HepG2 (cell line): ENCODE data around the gene TP53TG5. TPM values are rescaled to one million over a fixed set of nuclear protein-coding genes. Genes with fewer than 3 reads are reported as not detected.

Experiments
- CSRNP2 ChIP-seq: sonication (generic); formaldehyde crosslinking; conservative IDR thresholded peaks from 2 replicates; pipeline ENCODE4 v1.8.0; 2022; ENCODE audit warnings: low read depth, missing genetic modification reagents
- CTCF ChIP-seq: sonication (generic); formaldehyde crosslinking; IDR thresholded peaks from 2 replicates; pipeline ENCODE4 v1.5.0; 2020; ENCODE audit warnings: mild to moderate bottlenecking, missing genetic modification reagents, moderate library complexity
- DNMT3B ChIP-seq: conservative IDR thresholded peaks from 2 replicates; pipeline ENCODE4 v1.6.1; 2016; ENCODE audit warnings: missing biosample characterization, control low read depth
- EP300 ChIP-seq, 3 experiments: sonication (generic) in 1 of 3; formaldehyde crosslinking in 1 of 3; IDR thresholded peaks; 2 replicates each; pipeline versions ENCODE4 v1.5.1 to v1.6.1; 2011 to 2020; ENCODE audit warnings: low read depth in 2 of 3, low read length in 2 of 3, borderline replicate concordance in 1 of 3, improper control_type of control experiment in 1 of 3, mild to moderate bottlenecking in 1 of 3, missing genetic modification reagents in 1 of 3, moderate library complexity in 1 of 3
- HMGA1 ChIP-seq: sonication (generic); formaldehyde crosslinking; conservative IDR thresholded peaks from 2 replicates; pipeline ENCODE4 v1.4.0; 2020; ENCODE audit warnings: missing genetic modification reagents
- MZF1 ChIP-seq: sonication (generic); formaldehyde crosslinking; IDR thresholded peaks from 2 replicates; pipeline ENCODE4 v1.8.1; 2023; ENCODE audit warnings: mild to moderate bottlenecking, missing genetic modification reagents, borderline replicate concordance
- PBX2 ChIP-seq: IDR thresholded peaks from 2 replicates; pipeline ENCODE4 v1.6.1; 2016; ENCODE audit warnings: control low read depth
- PBX3 ChIP-seq: sonication (generic); formaldehyde crosslinking; IDR thresholded peaks from 2 replicates; pipeline ENCODE4 v1.8.1; 2023; ENCODE audit warnings: missing genetic modification reagents, inconsistent platforms, borderline replicate concordance
- RBFOX2 ChIP-seq: fragments of 200-400 bp; formaldehyde crosslinking; IDR thresholded peaks from 2 replicates; pipeline ENCODE4 v1.6.1; 2017; ENCODE audit warnings: low read depth, mild to moderate bottlenecking, low read length
- SMAD3 ChIP-seq: sonication (generic); formaldehyde crosslinking; IDR thresholded peaks from 2 replicates; pipeline ENCODE4 v1.4.0; 2020; ENCODE audit warnings: missing genetic modification reagents
- SRSF1 ChIP-seq: fragments of 200-400 bp; formaldehyde crosslinking; optimal IDR thresholded peaks from 2 replicates; pipeline ENCODE3; 2017; ENCODE audit warnings: mild to moderate bottlenecking, low read depth, low read length, moderate library complexity
- SSRP1 ChIP-seq: IDR thresholded peaks from 2 replicates; pipeline ENCODE4 v1.6.1; 2016; ENCODE audit warnings: control low read depth
- TMF1 ChIP-seq: sonication (generic); formaldehyde crosslinking; IDR thresholded peaks from 2 replicates; pipeline ENCODE4 v1.8.1; 2022; ENCODE audit warnings: low read depth, missing genetic modification reagents
- TOPORS ChIP-seq: sonication (generic); formaldehyde crosslinking; IDR thresholded peaks from 2 replicates; pipeline ENCODE4 v1.8.0; 2023; ENCODE audit warnings: mild to moderate bottlenecking, missing genetic modification reagents
- ZBTB7A ChIP-seq: sonication (generic); formaldehyde crosslinking; IDR thresholded peaks from 2 replicates; pipeline ENCODE4 v1.8.0; 2022; ENCODE audit warnings: mild to moderate bottlenecking, missing genetic modification reagents
- ZMYM4 ChIP-seq: sonication (generic); formaldehyde crosslinking; IDR thresholded peaks from 2 replicates; pipeline ENCODE4 v1.8.1; 2023; ENCODE audit warnings: mild to moderate bottlenecking, missing genetic modification reagents
- ZNF232 ChIP-seq: sonication (generic); formaldehyde crosslinking; IDR thresholded peaks from 2 replicates; pipeline ENCODE4 v1.4.0; 2020; ENCODE audit warnings: missing genetic modification reagents, borderline replicate concordance
- ZNF329 ChIP-seq: sonication (generic); formaldehyde crosslinking; IDR thresholded peaks from 2 replicates; pipeline ENCODE4 v1.9.0; 2021; ENCODE audit warnings: low read depth, mild to moderate bottlenecking, missing genetic modification reagents
- ZNF331 ChIP-seq: sonication (generic); formaldehyde crosslinking; IDR thresholded peaks from 2 replicates; pipeline ENCODE4 v1.4.0; 2020; ENCODE audit warnings: missing genetic modification reagents
- ZNF652 ChIP-seq: IDR thresholded peaks from 2 replicates; pipeline ENCODE4 v1.6.1; 2016; ENCODE audit warnings: low read depth, borderline replicate concordance
- ZNF691 ChIP-seq: sonication (generic); formaldehyde crosslinking; IDR thresholded peaks from 2 replicates; pipeline ENCODE4 v1.4.0; 2020; ENCODE audit warnings: missing genetic modification reagents, low read depth, mild to moderate bottlenecking, borderline replicate concordance
- ZNF766 ChIP-seq: sonication (generic); formaldehyde crosslinking; IDR thresholded peaks from 2 replicates; pipeline ENCODE4 v1.5.0; 2020; ENCODE audit warnings: missing genetic modification reagents, borderline replicate concordance
- ZNF790 ChIP-seq: sonication (generic); formaldehyde crosslinking; IDR thresholded peaks from 2 replicates; pipeline ENCODE4 v1.8.0; 2022; ENCODE audit warnings: missing genetic modification reagents, mild to moderate bottlenecking, borderline replicate concordance
- polyA plus RNA-seq, 8 experiments: library from polyadenylated mRNA; depleted of rRNA in 3 of 8; stranded (reverse) in 7 of 8; unstranded in 1 of 8; fragments of >200 nt; fragmentation: Illumina TruSeq in 4 of 8; extraction: Trizol in 4 of 8; gene quantifications; 2 replicates each; pipeline versions ENCODE4 v1.2.1 to v1.2.3, GENCODE V29; 2011 to 2016; ENCODE audit warnings: low read depth in 4 of 8, missing spikeins in 1 of 8, mixed read lengths in 1 of 8; ENCODE audit not compliant: insufficient read depth in 1 of 8
- total RNA-seq, 5 experiments: library from RNA; depleted of rRNA; stranded (reverse); fragments of >200 nt; fragmentation: Illumina TruSeq; extraction: Trizol; gene quantifications; 2 replicates each; pipeline ENCODE4 v1.2.3, GENCODE V29; 2016; ENCODE audit warnings: low read depth in 1 of 5

TP53TG5 gene
- total and polyA plus RNA-seq, 2 of the 13 experiments (the other 11 are each of a cell fraction or from before 2014, with no cell fraction given), result 0.11 TPM; not detected in 1

- no peak for TF ChIP-seq ZNF790 (CRISPR knock-in tag)
- no peak for TF ChIP-seq RBFOX2
- TF ChIP-seq ZNF766 (CRISPR knock-in tag), result no peak
- TF ChIP-seq SMAD3 (CRISPR knock-in tag), result no peak
- no peak for TF ChIP-seq ZMYM4
- TF ChIP-seq ZNF232 (CRISPR knock-in tag), result peak; percentile 18; the same call in 1 of the 2 replicates
- no peak for TF ChIP-seq TOPORS (CRISPR knock-in tag)
- no peak for TF ChIP-seq PBX2 (CRISPR knock-in tag)
- TF ChIP-seq EP300 (IDR thresholded peaks at IDR 0.05; ENCODE audit: low read depth in 2 of 2, low read length in 2 of 2), result peak; percentile 54 to 58; a peak in 3 of 4 replicates
- peak; percentile 10; the same call in 1 of the 2 replicates for TF ChIP-seq EP300 (CRISPR knock-in tag; IDR thresholded peaks at IDR 0.05; ENCODE audit: borderline replicate concordance)
- TF ChIP-seq CSRNP2 (CRISPR knock-in tag), result no peak
- TF ChIP-seq PBX3 (CRISPR knock-in tag), result no peak
- TF ChIP-seq MZF1 (CRISPR knock-in tag), result 0 out of 2 replicates have a peak, but pooled peaks have one; percentile 31
- TF ChIP-seq HMGA1, result no peak
- peak; percentile 32; the same call in 1 of the 2 replicates for TF ChIP-seq ZNF331
- no peak; the same call in 1 of the 2 replicates for TF ChIP-seq DNMT3B
- TF ChIP-seq ZNF691 (CRISPR knock-in tag), result no peak
- TF ChIP-seq TMF1 (CRISPR knock-in tag), result no peak; the same call in 1 of the 2 replicates
- TF ChIP-seq ZBTB7A (CRISPR knock-in tag), result 0 out of 2 replicates have a peak, but pooled peaks have one; percentile 7
- no peak for TF ChIP-seq CTCF
- no peak for TF ChIP-seq SSRP1 (CRISPR knock-in tag)
- TF ChIP-seq ZNF329 (CRISPR knock-in tag), result 0 out of 2 replicates have a peak, but pooled peaks have one; percentile 51
- TF ChIP-seq SRSF1, result no peak
- TF ChIP-seq ZNF652, result no peak
These were observed 18.5 kb downstream of the TP53TG5 start (continued) for GRCh38 chr20:45359406-45360148.
